Uterus (tissue), 4 donors: ENCODE measurements around the gene CLDN24. TPM values are rescaled to one million over a fixed set of nuclear protein-coding genes. Genes with fewer than 3 reads are reported as not detected.

Source experiments
- DNase-seq, 2 donors: peaks; one replicate each; pipeline ENCODE4 v3.0.0-alpha.2; 2019 to 2020
- H3K27ac ChIP-seq, 2 donors: fragments of 200-600 bp; sonication (generic); 1 replicate in 1 of 2; 2 replicates in 1 of 2; pipeline ENCODE4 v1.5.1; 2016 to 2018
- H3K27me3 ChIP-seq, 2 donors: fragments of 200-600 bp; sonication (generic); one replicate each; pipeline ENCODE4 v1.5.1; 2018 to 2019; ENCODE audit warnings: control low read depth in 1 of 2
- H3K36me3 ChIP-seq, 2 donors: fragments of 200-600 bp; sonication (generic); one replicate each; pipeline ENCODE4 v1.5.1; 2019; ENCODE audit warnings: control low read depth in 1 of 2
- H3K4me1 ChIP-seq, 2 donors: fragments of 200-600 bp; sonication (generic); one replicate each; pipeline ENCODE4 v1.5.1; 2018 to 2019; ENCODE audit warnings: control low read depth in 1 of 2
- H3K4me3 ChIP-seq, 2 donors: fragments of 200-600 bp; sonication (generic); 1 replicate in 1 of 2; 2 replicates in 1 of 2; pipeline ENCODE4 v1.5.1; 2018 to 2019; ENCODE audit warnings: mild to moderate bottlenecking in 1 of 2
- H3K9me3 ChIP-seq, 2 donors: fragments of 200-600 bp; sonication (generic); one replicate each; pipeline ENCODE4 v1.5.1; 2019; ENCODE audit warnings: control low read depth in 1 of 2
- CTCF ChIP-seq, 4 experiments: fragments of 200-600 bp in 2 of 4; fragments of 450-650 bp in 2 of 4; sonication (generic) in 2 of 4; IDR thresholded peaks; one replicate each; pipeline ENCODE4 v1.5.1; 2016 to 2019; ENCODE audit warnings: antibody characterized with exemption in 4 of 4, mild to moderate bottlenecking in 2 of 4, moderate library complexity in 1 of 4
- POLR2A ChIP-seq, 2 donors: fragments of 450-650 bp; IDR thresholded peaks; one replicate each; pipeline ENCODE4 v1.6.1; 2016; ENCODE audit warnings: antibody characterized with exemption in 2 of 2, mild to moderate bottlenecking in 1 of 2, moderate library complexity in 1 of 2
- intact Hi-C: fragments of 100-400 bp; cut with DNase I; formaldehyde crosslinking; loops from one replicate; pipeline ENCODE4 v1.15.1; 2023; ENCODE audit warnings: low total_unique reads
- total RNA-seq, 4 donors: library from RNA; depleted of rRNA in 3 of 4; stranded (reverse); fragments of >200 nt in 3 of 4; gene quantifications; one replicate each; pipeline versions ENCODE4 v1.1.0 to v1.2.4, GENCODE V29; 2014 to 2023
- donor health status: DM: yes; HTN: yes; CAD: no.

The CLDN24 gene
- total RNA-seq, 4 donors from 2014 or later: not detected

DNA sequence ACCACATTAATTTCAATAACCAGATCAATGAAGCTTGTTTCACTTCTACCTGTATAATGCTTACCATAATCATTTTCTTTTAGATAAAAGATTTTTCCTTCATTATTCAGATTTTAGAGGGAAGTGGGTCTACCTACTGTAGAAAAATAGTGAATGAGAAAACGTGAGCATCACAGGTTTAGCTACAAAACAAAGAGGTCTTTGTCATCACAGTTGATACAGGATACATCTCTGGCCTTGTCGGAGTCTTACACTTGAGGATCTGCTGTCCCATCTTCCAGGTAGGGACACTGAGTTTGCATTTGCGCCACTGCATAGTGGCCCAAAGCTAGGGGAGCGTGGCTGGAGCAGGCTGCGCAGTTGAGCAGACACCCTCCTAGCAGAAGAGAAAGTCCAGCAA, 710 bp downstream of the CLDN24 start:
- TF ChIP-seq POLR2A (IDR thresholded peaks at IDR 0.05): no peak
- Histone ChIP-seq H3K4me3 (no peak overlapping the region), H3K9me3 (no peaks in the 10 kb centered on the region), H3K36me3 (no peaks in the 10 kb centered on the region), H3K27ac (no peak overlapping the region), H3K27me3 (no peaks in the 10 kb centered on the region), H3K4me1 (no peaks in the 10 kb centered on the region)
- DNase-seq: no peak
- intact Hi-C loops: no loop called here

DNA sequence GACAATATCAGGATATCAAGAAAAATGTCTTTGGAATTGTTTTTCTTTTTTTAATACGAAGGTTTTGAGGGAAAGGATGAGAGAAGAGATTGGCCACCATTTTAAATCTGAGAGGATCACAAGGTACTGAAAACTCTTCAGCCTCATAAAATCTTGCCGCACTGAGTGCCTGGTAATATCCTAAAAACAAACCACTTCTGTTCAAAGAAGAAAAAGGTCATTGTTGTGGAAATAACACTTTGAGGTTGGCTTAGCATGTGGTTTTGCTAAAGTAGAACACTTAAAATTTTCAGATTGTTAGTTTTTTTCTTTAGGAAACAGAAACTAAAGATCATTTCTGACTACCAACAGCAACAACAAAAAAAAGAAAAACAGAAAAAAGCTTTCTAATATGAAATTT, 1.1 kb downstream of the CLDN24 start:
- no peak overlapping the region for H3K27ac ChIP-seq
- no peak overlapping the region for H3K4me3 ChIP-seq
- H3K27me3 ChIP-seq: no peaks in the 10 kb centered on the region
- intact Hi-C loops: no loop called here
- H3K4me1 ChIP-seq: no peaks in the 10 kb centered on the region
- no peaks in the 10 kb centered on the region for H3K36me3 ChIP-seq
- TF ChIP-seq CTCF (IDR thresholded peaks at IDR 0.05) (no peak), POLR2A (IDR thresholded peaks at IDR 0.05) (no peak)
- no peak for DNase-seq
- H3K9me3 ChIP-seq: no peaks in the 10 kb centered on the region

GRCh38 chr4:183320211-183321059, 1.8 kb downstream of the CLDN24 start, which contains the start of gene CLDN22:
TSS of gene CLDN22 (minus strand) at chr4:183320276. CDS start at chr4:183320218, 58 bp downstream.
- no peaks in the 10 kb centered on the region for H3K36me3 ChIP-seq
- TF ChIP-seq CTCF (IDR thresholded peaks at IDR 0.05) (no peak), POLR2A (IDR thresholded peaks at IDR 0.05) (no peak)
- H3K27ac ChIP-seq: no peak within 1 kb of the TSS
- intact Hi-C loops: no loop called here
- H3K27me3 ChIP-seq: no peaks in the 10 kb centered on the region
- no peaks in the 10 kb centered on the region for H3K4me1 ChIP-seq
- no peak for DNase-seq
- H3K9me3 ChIP-seq: no peaks in the 10 kb centered on the region
- no peak within 1 kb of the TSS for H3K4me3 ChIP-seq

- no peak for DNase-seq
- intact Hi-C loops: no loop called here
- no peaks in the 10 kb centered on the region for H3K9me3 ChIP-seq
- TF ChIP-seq POLR2A (IDR thresholded peaks at IDR 0.05) (no peak), CTCF (IDR thresholded peaks at IDR 0.05) (no peak)
- no peak overlapping the region for H3K27ac ChIP-seq
- H3K4me1 ChIP-seq: no peaks in the 10 kb centered on the region
- no peak overlapping the region for H3K4me3 ChIP-seq
- H3K36me3 ChIP-seq: no peaks in the 10 kb centered on the region
- H3K27me3 ChIP-seq: no peaks in the 10 kb centered on the region
Measured at GRCh38 chr4:183318656-183319055, 3.6 kb downstream of the CLDN24 start.

DNA sequence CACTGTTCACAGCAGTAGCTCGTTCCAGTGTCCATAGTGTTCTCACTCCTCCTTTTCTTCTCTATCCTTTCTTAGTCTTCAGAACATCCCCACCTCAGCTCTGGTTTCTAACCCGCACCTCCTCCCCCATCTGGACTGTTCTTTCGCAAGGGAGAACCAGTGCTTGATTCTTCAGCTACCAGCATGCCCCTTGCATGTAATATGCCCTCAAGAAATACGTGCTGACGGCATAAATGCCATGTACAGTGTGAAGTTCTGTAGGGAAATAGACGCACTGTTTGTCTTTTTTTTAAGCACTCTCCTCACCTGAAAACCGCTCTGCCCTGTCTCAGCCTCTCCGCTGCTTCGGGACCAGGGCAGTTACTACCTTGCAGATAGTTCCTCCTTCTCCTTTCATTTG, 7.4 kb downstream of the CLDN24 start:
- DNase-seq: no peak
- intact Hi-C loops: no loop called here
- H3K4me1 ChIP-seq: no peaks in the 10 kb centered on the region
- TF ChIP-seq CTCF (IDR thresholded peaks at IDR 0.05) (no peak), POLR2A (IDR thresholded peaks at IDR 0.05) (no peak)
- no peaks in the 10 kb centered on the region for H3K36me3 ChIP-seq
- no peak overlapping the region for H3K27ac ChIP-seq
- no peak overlapping the region for H3K4me3 ChIP-seq
- H3K9me3 ChIP-seq: no peaks in the 10 kb centered on the region
- no peaks in the 10 kb centered on the region for H3K27me3 ChIP-seq
